Effector CD8-positive, alpha-beta T cell (primary cell): ENCODE measurements around the gene NPW.
"Not testable (repeated sequence)": the region's sequence is repeated elsewhere in the genome, so short reads cannot be mapped to it uniquely, and the experiment has no call there.

Source experiments
- DNase-seq: peaks from one replicate; lab custom pipeline; 2025; lab: John Stamatoyannopoulos, UW

NPW gene

DNA sequence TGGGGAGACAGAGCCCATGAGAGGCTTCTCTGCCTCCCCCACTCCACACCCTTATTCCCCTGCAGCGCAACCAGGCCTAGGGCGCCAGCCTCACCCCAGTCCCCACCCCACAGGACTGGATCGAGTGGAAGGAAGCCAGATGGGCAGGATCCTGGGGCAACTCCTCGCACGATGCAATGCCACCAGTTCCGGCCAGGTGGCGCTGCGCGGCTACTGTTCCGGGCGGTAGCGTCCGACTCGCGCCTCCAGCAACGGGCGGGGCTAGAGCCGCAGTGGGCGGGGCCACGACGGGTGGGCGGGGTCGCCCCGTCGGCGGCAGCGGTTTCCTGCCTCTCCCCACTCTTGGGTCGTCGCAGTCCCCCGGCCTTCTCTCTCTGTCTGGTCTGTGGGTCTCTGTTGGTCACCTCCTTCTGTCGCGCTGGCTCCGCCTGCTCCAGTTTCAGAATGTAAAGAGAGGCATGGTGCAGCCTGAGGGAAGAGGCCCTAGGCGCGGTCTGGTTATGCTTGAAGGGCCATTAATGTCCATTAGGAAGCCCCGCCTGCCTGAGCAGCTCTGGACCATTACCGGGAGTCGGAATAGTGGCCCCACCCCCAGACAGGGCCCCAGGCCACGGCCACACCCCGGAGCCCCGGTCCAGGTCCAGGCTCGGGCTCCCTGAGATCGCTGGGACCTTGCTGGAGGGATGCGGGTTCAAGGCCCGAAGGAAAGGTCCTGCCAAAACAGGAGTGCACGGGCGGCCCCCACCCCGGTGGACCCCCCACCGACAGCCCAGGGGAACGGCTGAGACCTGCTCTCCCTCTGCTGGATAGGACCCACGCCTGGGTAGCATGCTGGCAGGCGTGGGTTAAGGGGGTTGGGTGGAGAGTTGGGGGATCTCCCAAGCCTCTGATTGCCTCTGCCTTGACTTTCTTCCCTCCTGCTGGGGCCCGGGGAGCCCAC lies 3.8 kb downstream of the NPW start:
- DNase-seq = peak; percentile 95

DNA sequence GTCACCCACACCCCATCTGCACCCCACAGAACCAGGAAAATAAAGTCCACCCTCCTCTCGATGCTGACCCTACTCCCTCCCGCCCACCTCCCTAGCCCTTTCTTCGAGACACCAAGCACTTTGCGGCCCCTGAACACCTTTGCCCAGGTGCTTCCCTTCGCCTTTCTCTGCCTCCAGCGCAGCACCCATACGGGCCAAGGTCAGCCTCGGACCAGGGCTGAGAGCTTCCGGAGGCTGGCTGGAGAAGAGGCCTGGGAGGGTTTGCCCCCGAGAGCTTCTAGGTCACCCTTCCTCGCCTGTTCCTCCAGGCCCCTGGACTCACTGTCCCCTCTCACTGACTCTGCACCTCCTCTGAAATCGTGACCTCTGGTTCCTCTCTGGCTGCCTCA lies 4.4 kb downstream of the NPW start:
- no peak for DNase-seq

- DNase-seq = no peak
Observed at GRCh38 chr16:2025251-2025650, 5.7 kb downstream of the NPW start.

- no peak for DNase-seq
Observed at GRCh38 chr16:2025878-2026460, 6.4 kb downstream of the NPW start.

GRCh38 chr16:2026461-2027023 lies 7.0 kb downstream of the NPW start, which contains the start of gene NHERF2:
Gene NHERF2 (plus strand): TSS chr16:2026902. CDS start chr16:2027006, 104 bp downstream.
- no peak for DNase-seq

GRCh38 chr16:2027024-2028010 lies 7.7 kb downstream of the NPW start:
- no peak for DNase-seq

DNA sequence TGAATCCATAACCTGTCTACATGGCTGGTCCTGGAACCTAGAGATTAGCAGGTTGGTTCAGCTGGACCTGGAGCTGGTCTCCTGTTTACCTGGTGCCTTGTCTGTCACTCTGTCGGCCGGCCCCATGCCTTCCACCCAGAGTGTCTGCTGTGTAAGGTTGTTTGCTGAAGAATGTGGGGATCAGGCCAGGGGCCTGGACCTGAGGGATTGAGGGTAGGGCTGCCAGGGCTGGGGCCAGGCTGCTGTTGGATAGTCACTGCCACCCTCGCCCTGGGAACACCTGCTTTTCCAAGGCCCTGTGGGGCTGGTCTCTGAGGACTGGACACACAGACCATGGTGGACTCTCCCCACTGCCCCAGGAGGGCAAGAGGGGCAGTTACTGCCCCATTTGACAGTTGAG lies 8.6 kb downstream of the NPW start:
- no peak for DNase-seq

GRCh38 chr16:2028620-2029220 lies 9.1 kb downstream of the NPW start:
- no peak for DNase-seq

DNA sequence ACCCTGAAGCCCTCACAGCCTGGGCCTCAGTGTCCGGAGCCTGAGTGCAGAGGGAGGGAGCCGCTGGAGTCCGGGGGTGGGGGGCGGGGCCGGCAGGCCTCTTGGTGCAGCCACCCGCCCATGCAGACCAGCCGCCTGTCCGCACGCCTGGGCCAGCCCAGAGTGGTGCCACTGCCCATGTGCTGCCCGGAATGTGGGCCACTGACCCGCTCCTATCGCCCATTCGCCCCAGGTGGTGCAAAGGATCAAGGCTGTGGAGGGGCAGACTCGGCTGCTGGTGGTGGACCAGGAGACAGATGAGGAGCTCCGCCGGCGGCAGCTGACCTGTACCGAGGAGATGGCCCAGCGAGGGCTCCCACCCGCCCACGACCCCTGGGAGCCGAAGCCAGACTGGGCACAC lies 9.8 kb downstream of the NPW start:
- DNase-seq = no peak

GRCh38 chr16:2030036-2030435 lies 10.5 kb downstream of the NPW start:
- no peak for DNase-seq

- DNase-seq = no peak
Observed at GRCh38 chr16:2031081-2031577, 11.5 kb downstream of the NPW start.

DNA sequence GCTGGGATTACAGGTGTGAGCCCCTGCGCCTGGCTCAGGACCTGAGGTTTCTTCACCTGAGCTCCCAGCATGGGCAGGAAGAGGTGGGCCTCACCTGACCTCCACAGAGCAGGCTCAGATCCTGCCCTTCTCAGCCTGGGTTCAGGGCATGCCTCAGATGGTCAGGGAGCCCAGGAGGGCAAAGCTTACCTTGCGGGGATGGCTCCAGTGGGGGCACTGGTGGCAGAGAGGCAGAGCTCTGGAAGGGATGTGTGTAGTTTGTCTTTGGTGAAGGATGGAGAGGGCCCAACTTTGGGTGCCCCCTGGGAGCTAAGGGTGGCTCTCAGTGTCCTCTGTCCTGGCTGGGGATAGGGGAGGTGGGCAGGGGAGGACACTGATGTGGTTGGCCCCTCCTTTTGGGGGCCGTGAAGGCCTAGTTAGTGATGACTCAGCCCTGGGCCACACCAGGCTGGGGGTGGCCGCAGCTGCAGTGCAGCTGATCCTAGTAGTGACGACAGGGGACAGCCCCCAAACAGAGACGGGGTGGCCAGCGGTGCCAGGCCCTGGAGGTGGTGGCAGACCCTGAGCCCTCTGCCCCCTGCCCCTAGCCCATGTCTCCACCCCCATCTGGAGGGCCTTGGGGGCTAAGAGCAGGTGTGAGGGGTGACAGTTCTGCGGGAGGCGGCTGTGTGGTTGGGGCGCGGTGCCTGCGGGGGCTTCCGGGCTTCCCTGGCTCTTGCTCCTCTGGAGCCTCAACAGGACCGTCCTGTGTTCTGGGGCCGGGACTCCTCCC lies 12.9 kb downstream of the NPW start:
- no peak for DNase-seq

- no peak for DNase-seq
Observed at GRCh38 chr16:2033057-2033908, 13.7 kb downstream of the NPW start.

GRCh38 chr16:2033909-2034695 lies 14.5 kb downstream of the NPW start:
- DNase-seq = not testable (repeated sequence)

GRCh38 chr16:2034696-2035430 lies 15.3 kb downstream of the NPW start:
- no peak for DNase-seq

DNA sequence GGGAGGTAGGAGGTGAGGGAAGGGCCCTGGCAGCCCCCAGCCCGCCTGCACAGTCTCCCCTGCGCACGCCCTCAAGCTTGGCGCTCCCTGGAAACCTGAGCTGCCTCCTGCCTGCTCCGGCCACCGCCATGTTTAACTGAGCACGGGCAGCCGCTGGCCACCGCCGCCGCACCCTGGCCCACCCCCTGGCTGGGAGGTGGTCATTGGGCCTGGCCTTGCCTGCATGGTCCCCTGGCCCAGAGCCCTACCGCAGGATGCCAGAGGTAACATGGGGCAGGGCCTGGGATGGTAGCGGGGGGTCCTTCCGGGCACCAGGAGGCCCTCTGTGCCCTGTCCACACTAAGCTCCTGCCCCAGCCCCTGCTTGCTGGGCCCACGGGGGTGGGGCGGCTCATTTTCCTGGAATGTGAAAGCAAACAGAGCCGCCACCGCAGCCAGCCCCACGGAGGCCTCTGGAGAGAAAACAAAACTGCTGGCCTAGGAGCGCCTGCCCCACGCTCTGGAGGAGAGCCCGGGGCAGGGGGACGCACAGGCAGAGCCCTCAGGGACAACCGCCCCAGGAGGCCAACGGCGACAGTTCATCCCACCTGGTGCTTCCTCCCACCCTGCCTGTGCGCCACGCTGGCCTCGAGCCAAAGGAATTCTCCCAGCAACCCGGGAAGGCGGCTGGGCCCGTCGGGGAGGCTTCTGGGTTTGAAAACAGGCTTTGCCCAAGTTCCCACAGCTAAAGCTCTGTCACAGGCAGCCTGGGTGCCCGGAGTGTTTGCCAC lies 16.0 kb downstream of the NPW start:
- DNase-seq = no peak
